Measurements from ENCODE around the gene CCDC80. TPM values are rescaled to one million over a fixed set of nuclear protein-coding genes. Genes with fewer than 3 reads are reported as not detected.

The CCDC80 gene
- total and polyA plus RNA-seq, 7 experiments from 2014 or later: 0.05 to 0.12 (median 0.08) TPM; not detected in 4

DNA sequence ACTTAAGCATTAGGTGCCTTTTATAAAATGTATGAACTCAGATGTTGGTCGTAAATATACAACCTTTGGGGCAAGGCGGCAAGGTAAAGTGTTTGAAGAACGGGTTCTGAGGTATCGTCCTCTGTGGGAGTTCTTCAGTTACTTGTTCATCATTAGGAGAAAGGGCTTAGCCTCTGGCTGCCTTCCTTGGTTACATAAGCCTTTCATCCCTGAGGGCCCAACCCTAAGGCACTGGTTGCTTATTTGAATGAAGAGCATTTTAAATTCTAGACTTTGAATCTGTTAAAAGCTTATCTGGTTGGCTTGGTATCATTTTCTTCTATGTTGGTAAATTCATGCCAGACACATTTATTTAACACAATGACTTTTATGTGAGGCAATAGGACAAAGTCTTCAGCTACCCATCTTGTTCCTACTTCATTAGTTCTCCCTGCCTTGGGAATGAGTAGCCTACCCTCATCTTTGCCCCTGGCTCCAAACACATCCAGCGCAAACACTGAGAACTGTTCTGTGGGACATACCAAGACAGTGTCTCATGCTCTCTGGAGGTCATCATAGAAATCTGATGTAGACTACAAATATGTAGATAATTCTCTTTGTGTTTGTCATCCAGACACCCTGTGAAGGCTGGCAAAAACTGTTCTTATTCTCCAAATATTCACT is 12.4 kb upstream of the CCDC80 start:
- CTCF ChIA-PET: interaction anchor here (0.6 kb wide), 2 partner anchors 13 to 779 kb away, joined by 3 read pairs; no protein-coding TSS in a partner anchor
- Histone ChIP-seq H3K36me3 (ENCODE audit: control insufficient read depth in 2 of 3, insufficient read depth in 3 of 3, low read length in 3 of 3) (no peaks in the 10 kb centered on the region), H3K27ac (ENCODE audit: low read depth, low read length) (no peak overlapping the region), H3K4me1 (ENCODE audit: control insufficient read depth in 2 of 2, insufficient read depth in 2 of 2, low read length in 2 of 2) (no peaks in the 10 kb centered on the region), H3K4me3 (ENCODE audit: low read length) (no peak overlapping the region), H3K9me3 (ENCODE audit: control insufficient read depth in 2 of 3, low read length in 3 of 3) (no peaks in the 10 kb centered on the region), H3K27me3 (ENCODE audit: control insufficient read depth in 2 of 2, insufficient read depth in 2 of 2, low read length in 2 of 2) (no peaks in the 10 kb centered on the region)
- intact Hi-C loops (cut with micrococcal nuclease): no loop called here
- peaks cover 0 to 19% (median 0%) of the 10 kb centered on the region in 7 donors for H3K4me1 Mint-ChIP-seq
- peaks cover 0 to 10% (median 0%) of the 10 kb centered on the region in 5 donors for H3K36me3 Mint-ChIP-seq
- no peak overlapping the region for H3K4me3 Mint-ChIP-seq
- H3K9me3 Mint-ChIP-seq: peaks cover 0 to 2% (median 0%) of the 10 kb centered on the region in 11 donors
- DNase-seq: no peak
- no peak overlapping the region for H3K27ac Mint-ChIP-seq
- POLR2A ChIA-PET: no interaction called here
- no peak for ATAC-seq
- H3K27me3 Mint-ChIP-seq: peaks cover 0 to 9% (median 0%) of the 10 kb centered on the region in 5 donors

DNA sequence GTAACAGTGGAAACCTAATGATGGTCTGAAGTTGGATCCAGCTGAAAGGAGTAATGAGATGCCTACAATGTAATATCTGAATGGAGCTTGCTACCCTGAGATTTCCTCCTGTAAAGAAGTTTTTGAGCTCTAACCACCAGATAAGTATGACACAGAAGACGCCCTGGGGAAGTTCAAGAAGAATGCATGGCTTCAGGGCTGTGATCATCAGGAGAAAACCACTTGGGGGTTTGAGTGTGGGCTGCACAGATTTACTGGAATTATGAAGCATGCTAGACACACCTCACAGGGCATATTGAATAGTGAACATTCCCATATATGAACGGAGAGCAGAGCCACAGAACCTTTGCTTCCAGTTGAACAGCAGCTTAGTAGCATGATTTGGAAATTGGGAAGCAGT is 10.6 kb upstream of the CCDC80 start:
- H3K4me1 ChIP-seq (ENCODE audit: control insufficient read depth in 2 of 2, insufficient read depth in 2 of 2, low read length in 2 of 2): no peaks in the 10 kb centered on the region
- Mint-ChIP-seq H3K9me3 (peaks cover 0 to 2% (median 0%) of the 10 kb centered on the region in 11 donors), H3K4me1 (peaks cover 0 to 23% (median 0%) of the 10 kb centered on the region in 7 donors), H3K36me3 (peaks cover 0 to 9% (median 0%) of the 10 kb centered on the region in 5 donors), H3K27me3 (peaks cover 0 to 11% (median 2%) of the 10 kb centered on the region in 5 donors), H3K27ac (no peak overlapping the region), H3K4me3 (no peak overlapping the region)
- H3K27ac ChIP-seq (ENCODE audit: low read depth, low read length): no peak overlapping the region
- intact Hi-C loops (cut with micrococcal nuclease): no loop called here
- no peak overlapping the region for H3K4me3 ChIP-seq (ENCODE audit: low read length)
- CTCF ChIA-PET: interaction anchor here (0.8 to 1.7 kb wide), 3 partner anchors 9 to 691 kb away, joined by 3 to 6 read pairs (median 4); no protein-coding TSS in a partner anchor
- H3K36me3 ChIP-seq (ENCODE audit: control insufficient read depth in 2 of 3, insufficient read depth in 3 of 3, low read length in 3 of 3): no peaks in the 10 kb centered on the region
- no peak for ATAC-seq
- no peaks in the 10 kb centered on the region for H3K9me3 ChIP-seq (ENCODE audit: control insufficient read depth in 2 of 3, low read length in 3 of 3)
- H3K27me3 ChIP-seq (ENCODE audit: control insufficient read depth in 2 of 2, insufficient read depth in 2 of 2, low read length in 2 of 2): no peaks in the 10 kb centered on the region
- DNase-seq: no peak
- POLR2A ChIA-PET: no interaction called here

DNA sequence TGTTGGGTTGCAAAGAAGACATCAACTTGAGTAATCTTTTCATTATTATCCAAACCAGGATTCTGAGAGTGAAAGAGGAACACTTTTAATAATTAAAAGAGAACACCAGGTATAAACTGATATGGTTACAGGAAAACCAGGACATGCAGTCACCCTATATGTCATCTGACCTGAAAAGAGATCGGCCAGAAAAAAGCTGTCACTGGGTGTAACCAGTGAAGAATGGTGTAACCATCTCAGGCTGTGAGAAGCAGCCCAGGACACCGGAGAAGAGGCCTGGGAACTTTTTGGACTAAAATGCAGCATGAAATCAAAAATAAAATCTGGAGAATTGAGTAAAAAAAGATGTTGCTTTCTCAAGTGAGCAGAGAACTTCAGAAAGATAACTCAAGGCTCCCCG is 10.1 kb upstream of the CCDC80 start:
- DNase-seq (no peak), ATAC-seq (no peak)
- no peaks in the 10 kb centered on the region for H3K36me3 ChIP-seq (ENCODE audit: control insufficient read depth in 2 of 3, insufficient read depth in 3 of 3, low read length in 3 of 3)
- peaks cover 0 to 9% (median 0%) of the 10 kb centered on the region in 5 donors for H3K36me3 Mint-ChIP-seq
- CTCF ChIA-PET: interaction anchor here (0.8 to 1.7 kb wide), 2 partner anchors 8 to 83 kb away, joined by 4 to 6 read pairs; no protein-coding TSS in a partner anchor
- no peak overlapping the region for H3K4me3 ChIP-seq (ENCODE audit: low read length)
- H3K27ac ChIP-seq (ENCODE audit: low read depth, low read length): no peak overlapping the region
- H3K4me1 Mint-ChIP-seq: peaks cover 0 to 24% (median 0%) of the 10 kb centered on the region in 7 donors
- no peaks in the 10 kb centered on the region for H3K9me3 ChIP-seq (ENCODE audit: control insufficient read depth in 2 of 3, low read length in 3 of 3)
- H3K27me3 ChIP-seq (ENCODE audit: control insufficient read depth in 2 of 2, insufficient read depth in 2 of 2, low read length in 2 of 2): no peaks in the 10 kb centered on the region
- peaks cover 0 to 2% (median 0%) of the 10 kb centered on the region in 11 donors for H3K9me3 Mint-ChIP-seq
- peaks cover 0 to 14% (median 6%) of the 10 kb centered on the region in 5 donors for H3K27me3 Mint-ChIP-seq
- H3K4me1 ChIP-seq (ENCODE audit: control insufficient read depth in 2 of 2, insufficient read depth in 2 of 2, low read length in 2 of 2): no peaks in the 10 kb centered on the region
- intact Hi-C loops (cut with micrococcal nuclease): no loop called here
- POLR2A ChIA-PET: no interaction called here
- H3K27ac Mint-ChIP-seq: no peak overlapping the region
- no peak overlapping the region for H3K4me3 Mint-ChIP-seq

DNA sequence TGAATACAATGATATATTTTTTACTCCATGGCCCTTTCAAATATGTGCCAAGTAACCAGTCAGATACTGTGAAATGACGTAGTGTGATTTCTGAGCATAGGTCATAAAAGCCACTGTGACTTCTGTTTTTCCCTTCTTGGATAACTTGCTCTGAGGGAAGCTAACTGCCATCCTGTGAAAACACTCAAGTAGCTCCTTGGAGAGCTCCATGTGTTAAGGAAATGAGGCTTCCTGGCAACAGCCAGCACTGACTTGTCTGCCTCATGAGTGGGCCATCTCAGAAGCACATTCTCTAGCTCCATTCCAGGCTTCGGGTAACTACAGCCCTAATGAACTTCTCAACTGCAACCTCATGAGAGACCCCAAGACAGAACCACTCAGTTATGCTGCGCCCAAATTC is 9.5 kb upstream of the CCDC80 start:
- peaks cover 0 to 2% (median 0%) of the 10 kb centered on the region in 11 donors for H3K9me3 Mint-ChIP-seq
- Histone ChIP-seq H3K4me1 (ENCODE audit: control insufficient read depth in 2 of 2, insufficient read depth in 2 of 2, low read length in 2 of 2) (no peaks in the 10 kb centered on the region), H3K4me3 (ENCODE audit: low read length) (no peak overlapping the region), H3K27me3 (ENCODE audit: control insufficient read depth in 2 of 2, insufficient read depth in 2 of 2, low read length in 2 of 2) (no peaks in the 10 kb centered on the region), H3K27ac (ENCODE audit: low read depth, low read length) (no peak overlapping the region), H3K9me3 (ENCODE audit: control insufficient read depth in 2 of 3, low read length in 3 of 3) (no peaks in the 10 kb centered on the region), H3K36me3 (ENCODE audit: control insufficient read depth in 2 of 3, insufficient read depth in 3 of 3, low read length in 3 of 3) (no peaks in the 10 kb centered on the region)
- peaks cover 0 to 24% (median 0%) of the 10 kb centered on the region in 7 donors for H3K4me1 Mint-ChIP-seq
- POLR2A ChIA-PET: interaction anchor here (1.0 kb wide), 1 partner anchor 27 kb away, joined by 3 read pairs; no protein-coding TSS in a partner anchor
- H3K27me3 Mint-ChIP-seq: peaks cover 0 to 17% (median 6%) of the 10 kb centered on the region in 5 donors
- H3K4me3 Mint-ChIP-seq: no peak overlapping the region
- DNase-seq (no peak), ATAC-seq (no peak)
- CTCF ChIA-PET: interaction anchor here (0.6 to 1.7 kb wide), 2 partner anchors 84 to 261 kb away, joined by 3 to 4 read pairs; no protein-coding TSS in a partner anchor
- no peak overlapping the region for H3K27ac Mint-ChIP-seq
- H3K36me3 Mint-ChIP-seq: peaks cover 0 to 9% (median 0%) of the 10 kb centered on the region in 5 donors
- intact Hi-C loops (cut with micrococcal nuclease): no loop called here

DNA sequence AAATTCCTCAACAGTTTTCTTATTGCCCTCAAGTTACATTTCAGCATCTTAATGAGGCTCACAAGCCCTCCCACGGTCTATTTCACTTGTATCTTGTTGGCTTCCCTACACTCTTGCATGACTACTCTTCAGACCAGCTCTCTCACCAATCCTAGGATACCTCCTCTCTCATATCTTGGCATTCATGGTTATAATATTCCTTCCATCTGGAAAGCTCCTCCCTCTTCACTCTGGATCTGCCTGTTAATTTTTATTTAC is 8.5 kb upstream of the CCDC80 start:
- Mint-ChIP-seq H3K36me3 (peaks cover 0 to 7% (median 0%) of the 10 kb centered on the region in 5 donors), H3K4me3 (no peak overlapping the region), H3K4me1 (peaks cover 0 to 21% (median 0%) of the 10 kb centered on the region in 7 donors), H3K27me3 (peaks cover 0 to 12% (median 6%) of the 10 kb centered on the region in 5 donors), H3K27ac (no peak overlapping the region), H3K9me3 (peaks cover 0 to 2% (median 0%) of the 10 kb centered on the region in 11 donors)
- H3K4me3 ChIP-seq (ENCODE audit: low read length): no peak overlapping the region
- H3K4me1 ChIP-seq (ENCODE audit: control insufficient read depth in 2 of 2, insufficient read depth in 2 of 2, low read length in 2 of 2): peaks cover 0 to 1% of the 10 kb centered on the region in 2 donors
- H3K9me3 ChIP-seq (ENCODE audit: control insufficient read depth in 2 of 3, low read length in 3 of 3): no peaks in the 10 kb centered on the region
- DNase-seq: no peak
- CTCF ChIA-PET: no interaction called here
- POLR2A ChIA-PET: interaction anchor here (1.0 kb wide), 1 partner anchor 28 kb away, joined by 3 read pairs; no protein-coding TSS in a partner anchor
- no peaks in the 10 kb centered on the region for H3K27me3 ChIP-seq (ENCODE audit: control insufficient read depth in 2 of 2, insufficient read depth in 2 of 2, low read length in 2 of 2)
- no peak overlapping the region for H3K27ac ChIP-seq (ENCODE audit: low read depth, low read length)
- H3K36me3 ChIP-seq (ENCODE audit: control insufficient read depth in 2 of 3, insufficient read depth in 3 of 3, low read length in 3 of 3): no peaks in the 10 kb centered on the region
- ATAC-seq: no peak
- intact Hi-C loops (cut with micrococcal nuclease): no loop called here

DNA sequence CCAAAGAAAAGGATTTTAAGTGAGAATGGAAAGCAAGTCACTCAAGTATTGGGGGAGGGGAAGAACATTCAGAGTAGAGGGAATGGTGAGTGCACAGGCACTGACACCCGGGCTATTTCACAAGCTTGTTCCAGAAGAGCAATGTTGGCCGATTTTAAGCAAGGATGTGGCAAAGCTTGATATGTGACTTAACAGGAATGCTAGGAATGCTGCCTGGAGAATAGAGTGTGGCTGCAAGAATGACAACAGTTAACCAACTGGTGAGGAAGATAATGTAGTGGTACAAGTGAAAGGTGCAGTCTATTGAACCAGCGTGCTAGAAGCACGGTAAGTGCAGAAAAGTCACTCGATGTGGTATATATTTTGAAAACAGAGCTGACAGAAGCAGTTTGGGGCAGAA is 6.2 kb upstream of the CCDC80 start:
- Histone ChIP-seq H3K9me3 (ENCODE audit: control insufficient read depth in 2 of 3, low read length in 3 of 3) (no peaks in the 10 kb centered on the region), H3K4me1 (ENCODE audit: control insufficient read depth in 2 of 2, insufficient read depth in 2 of 2, low read length in 2 of 2) (peaks cover 0 to 14% of the 10 kb centered on the region in 2 donors), H3K27ac (ENCODE audit: low read depth, low read length) (no peak overlapping the region), H3K4me3 (ENCODE audit: low read length) (no peak overlapping the region), H3K36me3 (ENCODE audit: control insufficient read depth in 2 of 3, insufficient read depth in 3 of 3, low read length in 3 of 3) (no peaks in the 10 kb centered on the region), H3K27me3 (ENCODE audit: control insufficient read depth in 2 of 2, insufficient read depth in 2 of 2, low read length in 2 of 2) (no peaks in the 10 kb centered on the region)
- H3K27me3 Mint-ChIP-seq: peaks cover 0 to 15% (median 11%) of the 10 kb centered on the region in 5 donors
- DNase-seq (no peak), ATAC-seq (no peak)
- no peak overlapping the region for H3K4me3 Mint-ChIP-seq
- H3K27ac Mint-ChIP-seq: no peak overlapping the region
- H3K9me3 Mint-ChIP-seq: peaks cover 0 to 2% (median 0%) of the 10 kb centered on the region in 11 donors
- ChIA-PET POLR2A (no interaction called here), CTCF (no interaction called here)
- intact Hi-C loops (cut with micrococcal nuclease): no loop called here
- H3K36me3 Mint-ChIP-seq: peaks cover 0 to 9% (median 0%) of the 10 kb centered on the region in 5 donors
- H3K4me1 Mint-ChIP-seq: peaks cover 9 to 40% (median 12%) of the 10 kb centered on the region in 7 donors

Data from naive thymus-derived CD4-positive, alpha-beta T cell (primary cell).